Epithelial cell of prostate (primary cell): ENCODE data around the gene ST6GAL2.
A peak's percentile ranks its signal among the peaks of the same experiment; 100 is the strongest.

Experiments used
- DNase-seq: peaks from one replicate; pipeline ENCODE4 v3.0.0-alpha.2; 2011; ENCODE audit warnings: low read depth, low spot score
- H3K27ac ChIP-seq: fragments of 450-650 bp; 2 replicates; pipeline ENCODE4 v1.5.1; 2017; ENCODE audit warnings: mild to moderate bottlenecking

Gene ST6GAL2, protein sequence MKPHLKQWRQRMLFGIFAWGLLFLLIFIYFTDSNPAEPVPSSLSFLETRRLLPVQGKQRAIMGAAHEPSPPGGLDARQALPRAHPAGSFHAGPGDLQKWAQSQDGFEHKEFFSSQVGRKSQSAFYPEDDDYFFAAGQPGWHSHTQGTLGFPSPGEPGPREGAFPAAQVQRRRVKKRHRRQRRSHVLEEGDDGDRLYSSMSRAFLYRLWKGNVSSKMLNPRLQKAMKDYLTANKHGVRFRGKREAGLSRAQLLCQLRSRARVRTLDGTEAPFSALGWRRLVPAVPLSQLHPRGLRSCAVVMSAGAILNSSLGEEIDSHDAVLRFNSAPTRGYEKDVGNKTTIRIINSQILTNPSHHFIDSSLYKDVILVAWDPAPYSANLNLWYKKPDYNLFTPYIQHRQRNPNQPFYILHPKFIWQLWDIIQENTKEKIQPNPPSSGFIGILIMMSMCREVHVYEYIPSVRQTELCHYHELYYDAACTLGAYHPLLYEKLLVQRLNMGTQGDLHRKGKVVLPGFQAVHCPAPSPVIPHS

DNA sequence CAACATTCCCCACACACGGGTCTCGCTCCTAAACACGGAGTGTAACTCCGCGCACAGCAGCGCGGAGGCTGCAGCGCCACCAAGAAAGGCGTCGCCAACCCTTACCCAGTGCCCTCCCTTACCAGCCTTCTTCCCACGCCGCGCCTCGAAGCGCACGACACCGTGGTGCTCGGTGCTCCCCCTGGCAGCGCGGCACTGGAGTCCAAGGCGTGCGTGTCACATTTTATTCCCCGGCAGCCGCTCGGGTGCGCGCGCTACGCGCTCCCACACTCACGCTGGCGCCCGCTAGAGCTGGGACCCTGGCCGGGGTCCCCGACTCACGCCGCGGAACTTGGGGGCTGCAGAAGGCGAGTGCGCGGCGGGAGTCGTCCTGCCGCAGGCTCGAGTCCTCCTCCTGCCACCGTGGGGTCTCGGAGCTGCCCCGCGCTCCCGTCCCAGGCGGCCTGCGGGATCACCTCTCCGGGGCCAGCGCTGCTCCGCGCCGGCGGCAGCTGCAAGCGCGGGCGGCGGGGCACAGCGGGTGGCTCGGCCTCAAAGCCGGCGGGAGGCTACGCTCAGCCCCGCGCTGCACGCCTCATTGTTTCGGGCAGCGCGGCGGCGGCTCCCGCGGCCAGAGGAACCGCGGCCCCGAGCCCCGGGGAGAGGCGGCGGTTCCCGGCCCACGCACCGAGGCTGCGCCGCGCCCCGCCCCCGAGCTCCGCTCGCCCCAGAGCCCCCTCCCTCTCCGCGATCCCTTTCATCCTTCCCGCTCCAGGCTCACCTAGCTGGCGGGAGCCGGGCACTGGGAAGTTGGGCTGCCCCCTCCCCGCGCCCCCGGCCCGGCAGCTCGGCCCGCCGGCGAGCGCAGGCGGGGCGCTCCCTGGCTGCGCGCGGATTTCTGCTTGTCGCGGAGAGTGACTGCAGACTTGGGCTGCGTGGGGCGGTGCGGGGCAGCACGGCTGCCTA lies at the start of gene ST6GAL2:
TSS of gene ST6GAL2 (minus strand) at position 197 of the 945 bp plus-strand sequence. CDS start 42,190 bp downstream, outside the sequence.
- no peak within 1 kb of the TSS for H3K27ac ChIP-seq
- no peak for DNase-seq

DNA sequence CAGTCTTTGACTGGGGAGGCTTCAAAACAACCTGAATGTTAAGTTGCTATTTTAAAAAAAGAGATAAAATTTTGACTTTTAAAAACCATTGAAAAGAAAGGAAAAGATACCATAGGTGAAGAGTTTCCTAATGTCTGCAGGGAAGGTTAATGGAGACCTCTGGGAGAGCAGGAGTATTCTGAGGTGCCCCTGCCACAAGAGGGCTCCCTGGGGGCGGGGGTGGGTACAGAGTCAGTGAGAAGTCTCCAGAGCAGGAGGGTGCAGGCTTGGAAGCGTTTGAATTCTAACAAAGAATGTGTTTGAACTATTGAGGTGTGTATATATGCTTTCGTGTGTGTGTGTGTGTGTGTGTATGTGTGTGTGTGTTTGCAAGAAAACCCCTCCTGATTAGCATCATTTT lies 46.7 kb upstream of the ST6GAL2 start:
- no peak for DNase-seq

GRCh38 chr2:106931717-106932335 lies 45.9 kb upstream of the ST6GAL2 start:
- no peak overlapping the region for H3K27ac ChIP-seq
- DNase-seq, result no peak

More for the DNA sequence above, 46.7 kb upstream of the ST6GAL2 start:
- H3K27ac ChIP-seq, result no peak overlapping the region

DNA sequence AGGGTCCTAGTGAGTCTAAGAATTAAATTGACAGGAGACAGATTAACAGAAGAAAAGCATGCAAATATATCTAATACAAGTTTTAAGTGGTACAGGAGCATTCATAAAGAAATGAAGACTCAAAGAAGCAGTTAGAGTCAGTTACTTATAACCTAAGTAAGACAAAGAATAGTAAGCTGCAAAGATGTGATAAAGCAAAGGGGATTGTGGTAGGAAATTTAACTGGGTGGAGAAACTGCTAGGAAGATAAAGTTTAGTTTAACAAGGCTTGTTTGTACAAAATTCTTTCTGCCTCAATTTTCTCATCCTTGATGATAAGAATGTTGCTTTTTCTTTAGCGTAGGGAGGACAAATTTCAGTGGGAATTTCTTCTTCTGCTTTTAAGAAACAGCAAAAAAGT lies 35.5 kb upstream of the ST6GAL2 start:
- DNase-seq, result no peak
- no peak overlapping the region for H3K27ac ChIP-seq

GRCh38 chr2:106919012-106919411 lies 33.0 kb upstream of the ST6GAL2 start:
- no peak for DNase-seq
- H3K27ac ChIP-seq, result no peak overlapping the region

GRCh38 chr2:106904242-106904641 lies 18.3 kb upstream of the ST6GAL2 start:
- no peak for DNase-seq
- H3K27ac ChIP-seq, result no peak overlapping the region

- DNase-seq, result no peak
- H3K27ac ChIP-seq, result no peak overlapping the region
These were observed 14.0 kb upstream of the ST6GAL2 start for GRCh38 chr2:106899786-106900530.

DNA sequence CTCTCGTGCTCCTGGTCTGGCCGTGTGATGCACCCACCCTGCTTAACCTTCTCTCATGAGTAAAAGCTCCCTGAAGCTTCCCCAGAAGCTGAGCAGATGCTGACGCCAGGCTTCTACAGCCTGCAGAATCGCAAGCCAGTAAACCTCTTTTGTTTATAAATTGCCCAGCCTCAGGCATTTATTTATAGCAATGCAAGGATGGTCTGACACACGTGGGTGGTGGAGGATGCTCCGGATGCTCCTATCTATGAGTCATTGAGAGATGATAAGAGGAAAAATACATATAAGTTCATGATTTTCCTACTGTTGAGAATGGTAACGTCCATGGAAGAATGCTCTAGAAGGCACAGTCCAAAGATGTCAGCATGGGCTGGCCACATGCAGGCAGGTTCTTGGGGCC lies 8.6 kb upstream of the ST6GAL2 start:
- no peak for DNase-seq
- H3K27ac ChIP-seq, result no peak overlapping the region

GRCh38 chr2:106892048-106892447 lies 6.1 kb upstream of the ST6GAL2 start:
- DNase-seq, result no peak
- H3K27ac ChIP-seq, result no peak overlapping the region

GRCh38 chr2:106890606-106891005 lies 4.6 kb upstream of the ST6GAL2 start:
- DNase-seq, result no peak
- no peak overlapping the region for H3K27ac ChIP-seq

DNA sequence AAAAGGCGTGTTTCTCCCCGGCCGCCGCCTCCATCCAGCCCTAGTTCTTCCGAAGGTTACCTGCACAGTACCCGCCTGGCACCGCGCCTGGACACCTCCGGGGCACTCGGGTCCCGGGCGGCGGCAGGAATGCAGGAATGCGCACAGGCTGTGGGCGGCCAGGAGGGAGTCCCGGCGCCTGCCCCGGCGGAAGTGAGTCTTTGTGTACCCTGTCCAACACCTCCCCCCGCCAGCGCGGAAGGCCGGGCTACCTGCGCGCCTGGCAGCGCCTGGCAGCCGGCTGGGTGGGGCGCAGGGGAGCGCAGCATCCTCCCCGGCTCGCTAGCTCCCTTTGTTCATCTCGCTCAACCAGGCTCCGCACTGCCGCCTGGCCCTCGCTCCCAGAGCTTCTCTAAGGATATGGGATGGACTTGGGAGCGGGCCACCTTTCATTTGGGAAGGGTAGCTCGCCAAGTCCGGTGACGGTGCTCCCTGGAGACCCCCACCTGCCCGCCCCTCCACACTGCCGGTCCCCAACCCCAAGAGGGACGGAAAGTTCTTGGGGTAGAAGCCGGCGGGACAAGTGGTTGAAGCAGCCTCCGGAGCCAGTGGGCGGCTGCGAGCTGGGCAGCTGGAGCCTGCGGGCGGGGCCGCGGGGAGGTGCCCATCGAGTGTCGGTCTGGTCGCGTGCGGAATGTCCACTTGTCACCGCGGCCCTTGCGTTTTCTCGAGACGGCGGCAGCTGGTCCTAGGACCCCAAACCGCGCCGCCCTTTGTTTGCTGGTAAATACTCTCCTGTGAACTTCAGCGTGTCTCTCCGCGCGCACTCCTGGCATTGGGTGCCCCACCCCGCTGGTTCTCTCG lies 1.2 kb upstream of the ST6GAL2 start:
- peak; percentile 5 for DNase-seq
- no peak overlapping the region for H3K27ac ChIP-seq

DNA sequence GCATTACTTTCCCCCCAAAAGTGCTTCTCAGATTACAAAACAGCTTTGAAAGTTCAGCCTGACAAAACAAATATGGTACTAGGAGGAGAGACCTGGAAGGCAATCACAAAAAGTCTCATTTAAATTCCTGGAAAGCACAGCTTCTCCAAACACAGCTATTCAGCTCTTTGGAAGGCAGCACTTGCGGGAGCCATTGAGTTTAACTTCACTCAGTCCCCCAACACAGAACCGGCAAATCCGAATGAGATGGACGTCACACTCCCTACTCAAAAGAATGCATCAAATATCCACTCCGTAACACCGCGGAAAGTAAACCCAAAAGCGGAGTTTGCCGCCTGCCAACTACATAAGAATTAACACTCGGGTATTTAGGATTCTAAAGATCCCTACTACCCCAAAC lies 638 bp downstream of the ST6GAL2 start:
- DNase-seq, result no peak
- H3K27ac ChIP-seq, result no peak overlapping the region

DNA sequence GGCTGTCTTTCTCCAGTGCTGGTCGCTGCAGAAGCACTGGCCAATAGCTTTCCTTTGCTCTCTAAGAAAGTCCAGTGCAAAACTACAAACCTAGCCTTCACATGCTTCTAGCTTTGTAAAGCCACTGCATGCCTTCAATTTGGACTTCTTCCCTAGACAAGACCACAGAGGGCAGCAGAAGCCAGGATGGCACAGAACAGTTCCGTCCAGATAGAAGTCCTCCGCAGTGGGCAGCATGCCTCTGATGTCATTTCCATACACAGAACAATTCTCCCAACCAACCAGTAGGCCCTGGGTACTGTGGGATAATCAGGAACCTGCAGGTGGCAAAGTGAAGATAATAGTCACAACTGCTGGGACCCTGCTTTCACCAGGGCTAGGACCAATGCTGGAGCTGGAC lies 3.3 kb downstream of the ST6GAL2 start:
- no peak overlapping the region for H3K27ac ChIP-seq
- DNase-seq, result no peak

DNA sequence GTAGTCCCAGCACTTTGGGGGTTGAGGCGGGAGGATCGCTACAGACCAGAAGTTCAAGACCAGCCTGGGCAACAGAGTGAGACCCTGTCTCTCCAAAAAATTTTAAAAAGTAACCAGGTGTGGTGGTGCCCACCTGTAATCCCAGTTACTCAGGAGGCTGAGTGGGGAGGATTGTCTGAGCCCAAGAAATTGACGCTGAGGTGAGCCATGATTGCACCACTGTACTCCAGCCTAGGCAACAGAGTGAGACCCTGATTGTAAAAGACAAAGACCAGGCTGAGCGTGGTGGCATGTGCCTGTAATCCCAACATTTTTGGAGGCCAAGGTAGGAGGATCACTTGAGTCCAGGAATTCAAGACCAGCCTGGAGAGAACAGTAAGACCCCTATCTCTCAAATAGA lies 7.8 kb downstream of the ST6GAL2 start:
- no peak overlapping the region for H3K27ac ChIP-seq
- no peak for DNase-seq

DNA sequence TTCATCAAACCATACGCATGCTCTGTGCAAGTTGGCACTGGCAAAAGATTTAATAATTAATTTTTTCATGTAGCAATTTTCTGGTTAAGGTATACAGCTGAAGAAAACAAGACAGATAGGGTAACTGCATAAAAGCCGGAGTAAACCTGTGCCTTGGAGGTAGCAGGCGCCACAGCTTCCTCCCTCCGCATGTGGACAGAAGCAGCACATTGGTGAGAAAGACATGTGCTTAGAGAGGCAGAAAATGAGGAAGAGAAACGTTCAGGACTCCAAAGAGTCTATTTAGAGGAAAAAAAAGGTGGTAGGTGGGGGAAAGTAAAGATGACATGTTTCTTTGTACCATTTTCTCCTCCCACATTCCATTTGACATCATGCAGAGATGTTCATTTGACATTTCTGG lies 9.3 kb downstream of the ST6GAL2 start:
- DNase-seq, result no peak
- no peak overlapping the region for H3K27ac ChIP-seq

- H3K27ac ChIP-seq, result no peak overlapping the region
- DNase-seq, result no peak
These were observed 16.3 kb downstream of the ST6GAL2 start for GRCh38 chr2:106869512-106870275.

DNA sequence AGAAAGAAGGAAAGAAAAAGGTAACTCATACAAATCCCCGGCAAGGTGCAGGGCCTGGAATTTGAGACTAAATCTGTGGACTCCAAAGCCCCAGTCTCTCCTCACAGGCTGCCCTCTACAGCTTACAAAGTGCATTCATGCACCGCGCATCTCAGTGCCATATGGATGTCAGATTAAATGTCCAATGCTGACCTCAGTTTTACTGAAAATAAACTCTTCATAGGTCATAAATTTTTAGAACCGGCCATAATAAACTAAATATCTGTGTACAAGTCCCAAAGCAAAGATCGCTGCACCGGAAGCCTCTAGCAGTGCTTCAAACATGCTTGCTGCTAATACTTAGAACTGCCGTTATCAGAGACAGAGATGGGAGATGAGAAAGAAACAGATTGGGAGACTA lies 17.7 kb downstream of the ST6GAL2 start:
- no peak for DNase-seq
- no peak overlapping the region for H3K27ac ChIP-seq
